ENCODE data around the gene TRAF3.
A peak's percentile ranks its signal among the peaks of the same experiment; 100 is the strongest.

The TRAF3 gene

GRCh38 chr14:102939820-102940561, 162.7 kb downstream of the TRAF3 start:
- DNase-seq (ENCODE audit: low spot score), result no peak

DNA sequence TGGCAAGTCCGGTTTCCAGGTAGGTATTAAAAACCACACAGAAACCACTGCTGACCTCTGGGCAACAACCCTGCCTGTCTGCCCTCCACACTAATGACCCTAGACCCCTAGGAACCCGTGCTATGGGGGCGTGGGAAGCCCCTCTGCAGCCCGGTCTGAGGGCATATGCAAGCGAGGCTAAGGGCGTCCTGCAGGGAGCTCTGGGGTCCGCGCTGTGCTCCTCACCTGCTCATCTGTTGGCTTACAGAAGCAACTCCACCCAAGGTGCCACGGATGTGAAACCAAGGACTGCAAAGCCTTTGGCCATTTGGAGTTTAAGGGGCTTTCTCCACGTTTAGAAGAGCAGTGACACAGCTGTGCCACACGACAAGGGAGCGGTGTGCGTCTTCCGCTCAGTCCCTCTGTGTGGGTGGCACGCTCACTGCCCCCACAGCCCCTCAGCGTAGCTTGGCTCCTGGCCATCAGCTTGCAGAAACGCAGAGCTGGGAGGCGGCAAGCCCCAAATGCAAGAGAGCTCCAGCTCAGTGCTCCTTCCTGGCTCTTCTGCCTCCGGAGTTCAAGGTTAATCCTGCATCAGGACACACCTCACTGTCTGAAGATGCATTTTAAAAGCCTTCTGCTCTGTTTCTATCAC, 163.6 kb downstream of the TRAF3 start:
- no peak for DNase-seq (ENCODE audit: low spot score)

GRCh38 chr14:102941419-102942011, 164.3 kb downstream of the TRAF3 start:
- DNase-seq (ENCODE audit: low spot score), result no peak

DNA sequence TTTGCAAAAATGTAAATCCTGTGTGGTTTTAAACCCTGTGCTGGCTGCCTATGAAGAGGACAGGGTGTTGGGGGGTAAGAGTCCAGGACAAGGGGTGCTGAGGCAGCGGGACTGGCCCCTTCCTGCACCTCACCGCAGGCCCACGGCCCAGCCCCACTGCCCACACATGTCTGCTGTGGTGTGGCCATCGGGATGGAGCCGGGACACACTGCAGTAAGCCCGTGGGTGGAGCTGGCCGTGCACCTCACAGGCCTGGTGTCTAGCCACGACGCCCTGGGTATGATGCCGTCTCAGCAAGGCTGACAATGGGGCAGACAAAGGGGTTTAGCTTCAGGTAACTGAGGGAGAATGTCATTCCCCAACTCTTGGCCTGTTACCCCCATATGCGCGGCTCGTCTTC, 164.8 kb downstream of the TRAF3 start:
- DNase-seq (ENCODE audit: low spot score), result no peak

- no peak for DNase-seq (ENCODE audit: low spot score)
These were observed 166.2 kb downstream of the TRAF3 start for GRCh38 chr14:102943454-102943853.

DNA sequence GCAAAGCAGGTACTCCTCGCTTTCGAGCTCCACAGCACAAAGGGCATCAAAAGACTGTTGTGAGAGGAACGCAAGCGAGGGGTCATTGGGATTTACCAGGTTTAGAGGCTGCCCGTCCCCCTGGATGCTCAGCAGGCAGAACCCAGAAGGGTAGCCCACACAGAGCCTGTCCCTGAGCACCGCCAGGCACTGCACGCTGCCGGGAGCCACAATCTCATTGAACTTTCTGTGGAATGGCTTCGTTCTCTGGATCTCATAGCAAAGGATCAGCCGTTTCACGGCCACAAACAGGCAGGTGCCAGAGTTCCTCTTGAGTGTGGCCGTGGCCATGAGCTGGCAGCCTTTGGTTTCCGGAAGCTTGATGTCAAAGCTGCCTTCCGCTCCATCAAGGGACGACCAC, 166.7 kb downstream of the TRAF3 start:
- no peak for DNase-seq (ENCODE audit: low spot score)

DNA sequence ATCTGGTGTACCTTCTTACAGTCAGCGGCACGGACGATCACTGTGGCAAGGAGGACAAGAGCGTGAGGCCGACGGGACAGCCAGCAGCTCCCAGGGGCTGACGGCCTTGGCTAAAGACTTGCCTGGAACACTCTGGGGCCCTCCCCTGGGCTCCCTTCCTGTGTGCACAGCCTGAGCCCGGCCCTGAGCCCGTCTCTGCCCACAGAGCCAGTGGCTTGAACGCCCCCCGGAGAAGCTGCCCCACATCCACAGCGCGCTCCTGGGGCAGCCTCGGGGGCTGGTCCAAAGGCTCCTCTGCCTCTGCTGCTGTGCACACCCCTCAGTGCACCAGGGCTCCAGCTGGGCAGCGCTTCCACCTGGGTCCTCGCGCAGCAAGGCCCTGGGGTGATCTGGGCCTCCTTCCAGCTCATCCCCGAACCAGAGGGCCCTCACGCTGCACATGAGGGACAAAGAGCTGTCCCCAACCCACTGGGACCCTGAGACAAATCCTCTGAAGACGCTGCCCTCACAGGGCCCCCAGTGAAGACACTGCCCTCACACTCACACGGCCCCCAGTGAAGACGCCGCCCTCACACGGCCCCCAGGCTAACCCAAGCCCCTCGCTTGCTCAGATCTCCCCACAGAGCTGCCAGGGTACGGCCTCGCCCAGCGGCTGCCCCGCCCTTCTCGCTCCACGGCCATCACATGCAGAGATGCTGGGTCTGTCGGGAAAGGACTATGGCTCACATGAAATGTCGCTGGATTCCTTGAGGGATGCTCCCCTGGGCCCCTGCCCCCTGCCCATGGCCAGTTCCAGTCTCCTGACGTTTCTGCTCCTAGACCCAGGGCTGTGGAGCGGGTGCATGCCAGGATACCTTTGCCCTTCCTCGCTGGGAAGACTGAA, 167.4 kb downstream of the TRAF3 start:
- DNase-seq (ENCODE audit: low spot score), result no peak

GRCh38 chr14:102945346-102946130, 168.3 kb downstream of the TRAF3 start:
- DNase-seq (ENCODE audit: low spot score), result no peak

DNA sequence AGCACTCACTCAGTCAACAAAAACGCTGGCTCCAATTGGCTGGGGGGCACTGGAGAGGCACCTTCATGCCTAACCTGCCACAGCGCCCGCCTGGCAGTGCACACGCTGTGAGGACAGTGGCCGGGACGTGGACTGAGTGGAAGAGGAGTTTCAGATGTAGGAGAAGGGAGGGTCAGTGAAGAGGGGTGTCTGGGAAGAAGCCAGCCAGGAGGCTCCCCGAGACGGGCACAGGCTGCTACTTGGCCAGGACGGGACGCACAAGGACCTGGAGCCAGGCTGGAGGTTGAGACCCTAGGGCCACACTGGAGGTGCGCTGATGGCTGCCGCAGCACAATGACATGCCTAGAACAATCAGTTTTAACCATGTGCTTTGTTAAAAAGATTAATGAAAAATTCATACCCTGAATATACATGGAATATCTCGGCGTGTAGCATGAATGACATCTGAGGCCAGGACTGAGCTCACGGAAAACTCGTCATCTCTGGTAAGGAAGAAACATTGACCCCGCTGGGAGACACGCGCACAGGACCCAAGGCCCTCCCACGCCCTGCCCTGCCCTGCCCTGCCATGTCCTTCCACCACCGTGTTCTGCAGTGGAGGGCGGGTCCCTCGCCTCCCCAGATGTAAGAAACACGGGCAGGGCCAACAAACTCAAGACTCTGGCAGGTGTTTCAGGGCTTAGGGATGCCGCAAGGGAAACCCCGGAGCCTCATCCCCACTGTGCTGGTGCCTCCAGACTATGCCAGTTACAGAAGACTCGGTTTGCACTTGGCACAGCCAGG, 170.3 kb downstream of the TRAF3 start:
- DNase-seq (ENCODE audit: low spot score), result no peak

DNA sequence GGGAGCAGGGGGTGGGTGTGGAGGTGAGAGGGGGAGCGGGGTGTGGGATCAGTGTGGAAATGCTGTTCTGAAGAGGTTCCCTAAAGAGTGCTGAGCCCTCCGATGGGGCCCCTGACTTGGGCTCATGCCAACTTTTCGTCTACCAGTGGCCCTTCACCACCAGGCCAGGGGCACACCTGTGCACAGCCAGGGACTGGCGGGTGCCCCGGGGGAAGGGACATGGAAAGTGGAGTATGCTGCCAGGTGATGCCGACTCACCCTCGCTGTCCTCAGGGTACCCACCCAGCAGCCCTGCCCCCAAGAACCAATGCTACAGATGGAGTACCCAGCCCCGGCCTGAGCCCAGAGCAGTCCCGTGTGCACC, 171.4 kb downstream of the TRAF3 start:
- no peak for DNase-seq (ENCODE audit: low spot score)

DNA sequence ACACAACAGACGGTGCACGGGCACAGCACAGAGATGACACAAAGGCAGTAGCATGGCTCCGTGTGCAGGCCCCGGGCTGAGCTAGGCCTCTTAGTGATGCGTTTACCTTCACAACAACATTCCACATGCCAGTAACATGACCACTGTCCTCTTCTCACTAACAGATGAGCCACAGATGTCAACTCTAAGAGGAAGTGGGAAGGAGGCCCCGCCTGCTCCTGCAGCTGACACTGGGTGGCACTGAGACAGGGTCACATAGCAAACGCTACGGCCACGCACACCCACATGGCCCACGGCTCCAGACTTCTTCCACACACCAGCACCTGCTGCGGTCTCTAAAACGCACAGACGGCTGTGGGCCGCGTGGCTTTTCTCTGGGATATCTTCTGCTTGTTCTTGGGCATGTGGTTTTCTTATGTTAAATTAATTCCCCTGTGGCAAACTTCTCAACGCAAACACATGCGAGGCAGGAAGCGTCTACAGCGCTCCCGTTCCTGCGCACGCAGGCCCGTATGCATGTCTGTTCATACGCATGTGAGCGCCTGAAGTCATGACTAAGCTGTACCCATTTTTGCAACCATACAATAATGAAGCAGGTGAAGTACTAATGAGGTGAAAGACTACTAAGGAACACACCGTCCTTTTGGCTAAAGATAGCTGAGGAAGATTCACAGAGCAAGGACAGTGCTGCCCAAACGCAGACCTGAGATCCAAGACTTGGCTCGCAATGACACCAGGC, 172.0 kb downstream of the TRAF3 start:
- peak; percentile 35 for DNase-seq (ENCODE audit: low spot score)

DNA sequence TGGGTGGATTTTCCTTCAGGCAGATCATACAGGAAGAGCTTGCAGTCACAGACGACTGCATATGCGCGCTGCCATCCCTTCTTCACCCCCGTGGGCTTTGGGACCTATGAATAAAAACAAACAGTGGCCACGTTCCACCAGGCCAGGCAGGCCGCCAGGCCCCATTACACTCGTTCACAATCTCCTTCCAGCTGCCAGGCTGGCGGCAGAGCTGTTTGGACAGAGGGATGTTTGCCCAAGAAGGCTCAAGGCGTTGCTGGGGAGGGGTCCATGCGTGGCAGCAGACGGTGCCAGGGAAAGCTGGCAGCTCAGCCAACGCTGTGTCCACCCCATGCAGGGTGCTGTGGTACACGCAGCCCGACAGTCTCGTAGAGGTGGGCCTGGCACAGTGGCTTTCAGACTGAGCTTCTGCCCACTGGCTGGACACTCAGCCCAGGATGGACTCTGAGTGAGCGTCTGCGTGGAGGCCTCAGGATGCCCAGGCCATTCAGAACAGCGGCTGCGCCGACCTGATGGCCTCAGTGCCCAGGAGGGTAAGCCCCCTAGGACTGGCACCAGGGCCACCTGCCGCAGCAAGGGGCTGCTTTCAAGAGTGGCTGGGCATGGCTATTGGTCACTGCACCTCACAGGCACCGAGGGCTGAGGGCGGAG, 172.7 kb downstream of the TRAF3 start:
- no peak for DNase-seq (ENCODE audit: low spot score)

- no peak for DNase-seq (ENCODE audit: low spot score)
These were observed 173.8 kb downstream of the TRAF3 start for GRCh38 chr14:102951034-102951433.

GRCh38 chr14:102951799-102952198, 174.6 kb downstream of the TRAF3 start:
- no peak for DNase-seq (ENCODE audit: low spot score)

DNA sequence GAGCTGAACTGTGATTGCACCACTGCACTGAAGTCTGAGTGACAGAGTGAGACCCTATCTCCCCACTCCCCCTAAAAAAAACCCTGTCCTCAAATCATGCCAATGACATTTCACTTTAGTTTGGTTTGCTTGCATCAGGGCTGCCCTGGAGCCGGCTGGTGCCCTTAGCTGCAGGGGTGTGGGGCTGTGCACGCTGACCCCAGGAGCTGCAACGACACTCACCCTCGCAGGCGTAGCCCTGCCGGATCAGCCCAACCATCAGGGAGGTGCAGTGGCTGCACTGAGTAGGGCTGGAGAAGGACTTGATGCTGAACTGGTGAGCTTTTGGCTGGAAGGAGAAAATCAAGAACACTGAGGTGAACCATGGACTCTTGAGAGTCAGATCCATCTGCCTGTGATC, 175.0 kb downstream of the TRAF3 start:
- DNase-seq (ENCODE audit: low spot score), result no peak

GRCh38 chr14:102953100-102953499, 175.9 kb downstream of the TRAF3 start:
- no peak for DNase-seq (ENCODE audit: low spot score)

- DNase-seq (ENCODE audit: low spot score), result no peak
These were observed 177.0 kb downstream of the TRAF3 start for GRCh38 chr14:102954081-102954789.

GRCh38 chr14:102955636-102956408, 178.6 kb downstream of the TRAF3 start:
- no peak for DNase-seq (ENCODE audit: low spot score)
